Suprapubic skin (tissue), 3 donors: Measurements from ENCODE around the gene CAPRIN1.

ENCODE experiments used
- CTCF ChIP-seq, 2 donors: fragments of 200-600 bp in 1 of 2; fragments of 450-650 bp in 1 of 2; sonication (generic) in 1 of 2; IDR thresholded peaks; one replicate each; pipeline ENCODE4 v1.5.1; 2016 to 2019; ENCODE audit warnings: antibody characterized with exemption in 2 of 2, mild to moderate bottlenecking in 1 of 2, moderate library complexity in 1 of 2
- POLR2A ChIP-seq, 2 donors: fragments of 450-650 bp; IDR thresholded peaks; one replicate each; pipeline ENCODE4 v1.6.1; 2017; ENCODE audit warnings: antibody characterized with exemption in 2 of 2, mild to moderate bottlenecking in 2 of 2, moderate library complexity in 2 of 2

- TF ChIP-seq CTCF (IDR thresholded peaks at IDR 0.05) = no peak
- TF ChIP-seq POLR2A (IDR thresholded peaks at IDR 0.05) = no peak
Observed at GRCh38 chr11:34105957-34106504, 54.5 kb downstream of the CAPRIN1 start.
